Measurements from ENCODE around the gene ZSWIM4.

The ZSWIM4 gene

DNA sequence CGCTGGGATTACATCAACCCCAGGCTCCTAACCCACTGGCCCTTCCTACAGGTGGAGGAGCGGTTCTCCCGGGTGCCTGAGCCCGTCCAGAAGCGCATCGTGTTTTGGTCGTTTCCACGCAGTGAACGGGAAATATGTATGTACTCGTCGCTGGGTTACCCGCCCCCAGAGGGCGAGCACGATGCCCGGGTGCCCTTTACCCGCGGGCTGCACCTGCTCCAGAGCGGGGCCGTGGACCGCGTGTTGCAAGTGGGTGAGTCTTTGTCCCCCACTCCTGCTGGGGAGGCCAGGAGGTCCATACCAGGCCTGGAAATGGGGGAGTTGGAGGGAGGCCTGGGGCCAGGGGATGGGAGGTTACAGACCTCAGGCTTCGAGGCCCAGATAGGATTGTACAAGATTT lies 4.4 kb downstream of the ZSWIM4 start:
- no peak for DNase-seq
- TF ChIP-seq, protein P1, sequence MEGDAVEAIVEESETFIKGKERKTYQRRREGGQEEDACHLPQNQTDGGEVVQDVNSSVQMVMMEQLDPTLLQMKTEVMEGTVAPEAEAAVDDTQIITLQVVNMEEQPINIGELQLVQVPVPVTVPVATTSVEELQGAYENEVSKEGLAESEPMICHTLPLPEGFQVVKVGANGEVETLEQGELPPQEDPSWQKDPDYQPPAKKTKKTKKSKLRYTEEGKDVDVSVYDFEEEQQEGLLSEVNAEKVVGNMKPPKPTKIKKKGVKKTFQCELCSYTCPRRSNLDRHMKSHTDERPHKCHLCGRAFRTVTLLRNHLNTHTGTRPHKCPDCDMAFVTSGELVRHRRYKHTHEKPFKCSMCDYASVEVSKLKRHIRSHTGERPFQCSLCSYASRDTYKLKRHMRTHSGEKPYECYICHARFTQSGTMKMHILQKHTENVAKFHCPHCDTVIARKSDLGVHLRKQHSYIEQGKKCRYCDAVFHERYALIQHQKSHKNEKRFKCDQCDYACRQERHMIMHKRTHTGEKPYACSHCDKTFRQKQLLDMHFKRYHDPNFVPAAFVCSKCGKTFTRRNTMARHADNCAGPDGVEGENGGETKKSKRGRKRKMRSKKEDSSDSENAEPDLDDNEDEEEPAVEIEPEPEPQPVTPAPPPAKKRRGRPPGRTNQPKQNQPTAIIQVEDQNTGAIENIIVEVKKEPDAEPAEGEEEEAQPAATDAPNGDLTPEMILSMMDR (IDR thresholded peaks at IDR 0.05; ENCODE audit: low read depth, low read length, missing control alignments) = no peak
- Histone ChIP-seq H3K36me3 (replicated peaks) (peaks cover 20% of the 10 kb centered on the region), H3K4me3 (ENCODE audit: low read depth, low read length) (no peak overlapping the region), H3K27me3 (replicated peaks) (no peaks in the 10 kb centered on the region), H3K27ac (no peak overlapping the region)
- in situ Hi-C loops (cut with HindIII; ENCODE audit: low pct_ligation_motif_present, low sequenced_read_pairs) = no loop called here

- H3K27ac ChIP-seq = peak overlapping the region; percentile 43
- no peak overlapping the region for H3K4me3 ChIP-seq (ENCODE audit: low read depth, low read length)
- H3K27me3 ChIP-seq (replicated peaks) = no peaks in the 10 kb centered on the region
- in situ Hi-C loops (cut with HindIII; ENCODE audit: low pct_ligation_motif_present, low sequenced_read_pairs) = no loop called here
- TF ChIP-seq, protein P1 (IDR thresholded peaks at IDR 0.05; ENCODE audit: low read depth, low read length, missing control alignments) = no peak
- H3K36me3 ChIP-seq (replicated peaks) = peaks cover 37% of the 10 kb centered on the region
- no peak for DNase-seq
Observed at GRCh38 chr19:13803038-13803437, 7.8 kb downstream of the ZSWIM4 start.

DNA sequence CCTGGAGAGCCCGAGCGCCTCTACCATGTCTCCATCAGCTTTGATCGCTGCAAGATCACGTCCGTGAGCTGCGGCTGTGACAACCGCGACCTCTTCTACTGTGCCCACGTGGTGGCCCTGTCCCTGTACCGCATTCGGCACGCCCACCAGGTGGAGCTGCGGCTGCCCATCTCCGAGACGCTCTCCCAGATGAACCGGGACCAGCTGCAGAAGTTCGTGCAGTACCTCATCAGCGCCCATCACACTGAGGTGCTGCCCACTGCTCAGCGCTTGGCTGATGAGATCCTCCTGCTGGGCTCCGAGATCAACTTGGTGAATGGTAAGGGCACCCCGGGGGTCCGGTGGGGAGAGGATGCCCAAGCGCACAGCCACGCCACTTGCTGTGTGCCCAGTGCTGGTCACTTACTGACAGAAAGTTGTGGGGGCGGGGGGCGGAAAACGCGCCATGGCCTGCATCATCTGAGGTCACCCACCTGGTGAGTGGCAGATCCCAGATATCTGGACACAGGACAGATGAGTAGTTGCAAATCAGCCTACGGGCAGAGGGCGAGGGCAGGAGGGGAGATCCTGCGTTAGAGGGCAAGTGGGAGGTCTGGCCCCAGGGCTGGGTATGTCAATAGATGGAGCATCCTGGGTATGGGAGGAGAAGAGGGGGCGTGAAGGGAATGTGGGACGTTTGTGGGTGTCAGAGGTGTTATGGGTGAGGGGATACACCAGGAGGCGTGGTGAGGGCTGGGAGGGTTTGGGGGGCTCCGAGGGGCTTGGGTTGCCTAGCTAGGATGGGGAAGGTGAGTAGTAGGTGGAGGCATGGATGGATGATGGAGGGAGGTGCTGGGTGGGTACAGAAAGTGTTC lies 9.8 kb downstream of the ZSWIM4 start:
- in situ Hi-C loops (cut with HindIII; ENCODE audit: low pct_ligation_motif_present, low sequenced_read_pairs) = no loop called here
- H3K4me3 ChIP-seq (ENCODE audit: low read depth, low read length) = no peak overlapping the region
- TF ChIP-seq, protein P1 (IDR thresholded peaks at IDR 0.05; ENCODE audit: low read depth, low read length, missing control alignments) = peak; percentile 41
- DNase-seq = no peak
- H3K27ac ChIP-seq = no peak overlapping the region
- H3K36me3 ChIP-seq (replicated peaks) = peaks cover 44% of the 10 kb centered on the region
- no peaks in the 10 kb centered on the region for H3K27me3 ChIP-seq (replicated peaks)

- Histone ChIP-seq H3K27me3 (replicated peaks) (no peaks in the 10 kb centered on the region), H3K27ac (no peak overlapping the region), H3K36me3 (replicated peaks) (peaks cover 51% of the 10 kb centered on the region), H3K4me3 (ENCODE audit: low read depth, low read length) (no peak overlapping the region)
- TF ChIP-seq, protein P1 (IDR thresholded peaks at IDR 0.05; ENCODE audit: low read depth, low read length, missing control alignments) = no peak
- DNase-seq = no peak
- in situ Hi-C loops (cut with HindIII; ENCODE audit: low pct_ligation_motif_present, low sequenced_read_pairs) = no loop called here
Observed at GRCh38 chr19:13806728-13807127, 11.5 kb downstream of the ZSWIM4 start.

DNA sequence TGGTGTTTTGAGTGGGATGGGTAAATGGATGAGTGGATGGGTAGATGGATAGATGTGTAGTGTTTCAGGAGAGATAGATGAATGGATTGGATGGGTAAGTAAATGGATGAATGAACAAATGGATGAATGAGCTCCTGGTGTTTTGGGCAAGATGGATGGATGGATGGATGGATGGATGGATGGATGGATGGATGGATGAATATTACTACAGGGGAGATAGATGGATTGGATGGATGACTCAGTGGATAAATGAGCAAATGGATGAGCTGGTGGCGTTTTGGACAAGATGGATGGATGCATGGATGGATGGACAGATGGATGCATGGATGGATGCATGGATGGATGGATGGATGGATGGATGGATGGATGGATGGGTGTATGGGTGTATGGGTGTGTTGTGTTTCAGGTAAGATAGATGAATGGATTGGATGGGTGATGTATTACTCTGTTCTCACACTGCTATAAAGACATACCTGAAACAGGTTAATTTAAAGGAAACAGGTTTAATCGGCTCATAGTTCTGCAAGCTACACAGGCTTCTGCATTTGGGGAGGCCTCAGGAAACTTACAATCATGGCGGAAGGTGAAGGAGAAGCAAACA lies 12.3 kb downstream of the ZSWIM4 start:
- Histone ChIP-seq H3K27ac (no peak overlapping the region), H3K4me3 (ENCODE audit: low read depth, low read length) (no peak overlapping the region), H3K27me3 (replicated peaks) (no peaks in the 10 kb centered on the region), H3K36me3 (replicated peaks) (peaks cover 52% of the 10 kb centered on the region)
- in situ Hi-C loops (cut with HindIII; ENCODE audit: low pct_ligation_motif_present, low sequenced_read_pairs) = no loop called here
- TF ChIP-seq, protein P1 (IDR thresholded peaks at IDR 0.05; ENCODE audit: low read depth, low read length, missing control alignments) = no peak
- DNase-seq = no peak

Data from brain microvascular endothelial cell (primary cell).